Dedifferentiated amniotic fluid mesenchymal stem cell (primary cell): Measurements from ENCODE around the gene GP1BB.

ENCODE experiments used
- DNase-seq: peaks from one replicate; pipeline ENCODE4 v3.0.0-alpha.2; 2016; ENCODE audit errors: extremely low spot score

Gene GP1BB

GRCh38 chr22:19727310-19728150, 4.2 kb downstream of the GP1BB start:
- DNase-seq, result no peak

DNA sequence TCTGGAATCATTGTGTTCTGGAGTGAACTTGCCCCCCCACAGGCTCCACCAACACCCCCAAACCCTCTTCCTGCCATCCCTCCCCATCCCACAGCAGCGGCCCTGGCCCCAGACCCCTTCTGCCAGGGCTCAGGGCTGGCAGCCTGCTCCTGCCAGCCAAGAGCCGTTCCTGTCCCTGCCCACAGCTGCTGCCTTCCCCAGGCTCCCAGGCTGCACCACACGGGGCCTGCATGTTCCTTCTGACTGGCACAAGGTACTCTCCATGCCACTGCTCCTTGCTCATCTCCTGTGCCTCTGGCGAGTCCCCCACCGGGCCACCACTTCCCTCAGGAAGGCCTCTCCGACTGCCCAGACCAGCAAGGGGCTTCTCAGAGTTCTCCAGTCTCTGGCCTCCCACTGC, 4.9 kb downstream of the GP1BB start:
- no peak for DNase-seq

GRCh38 chr22:19728836-19729235, 5.5 kb downstream of the GP1BB start:
- DNase-seq, result no peak

DNA sequence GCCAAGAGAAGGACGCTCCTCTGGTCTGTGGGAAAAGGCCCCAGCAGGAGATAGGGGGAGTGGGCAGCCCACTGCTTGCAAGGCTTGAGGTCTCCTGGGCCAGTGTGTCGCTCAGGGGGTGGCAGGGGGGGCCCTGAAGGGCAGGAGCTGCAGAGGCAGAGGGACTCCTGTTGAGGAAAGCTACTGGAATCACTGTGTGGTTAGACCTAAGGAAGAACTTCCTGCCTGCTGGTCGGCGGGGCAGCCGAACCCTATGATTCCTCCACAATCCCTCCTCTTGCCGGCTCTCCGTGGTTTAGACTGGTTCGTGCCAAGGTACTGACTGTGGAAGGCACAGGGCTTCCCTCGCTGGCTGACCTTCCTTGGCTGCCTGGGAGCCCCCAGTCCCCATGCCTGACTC, 6.2 kb downstream of the GP1BB start:
- no peak for DNase-seq

DNA sequence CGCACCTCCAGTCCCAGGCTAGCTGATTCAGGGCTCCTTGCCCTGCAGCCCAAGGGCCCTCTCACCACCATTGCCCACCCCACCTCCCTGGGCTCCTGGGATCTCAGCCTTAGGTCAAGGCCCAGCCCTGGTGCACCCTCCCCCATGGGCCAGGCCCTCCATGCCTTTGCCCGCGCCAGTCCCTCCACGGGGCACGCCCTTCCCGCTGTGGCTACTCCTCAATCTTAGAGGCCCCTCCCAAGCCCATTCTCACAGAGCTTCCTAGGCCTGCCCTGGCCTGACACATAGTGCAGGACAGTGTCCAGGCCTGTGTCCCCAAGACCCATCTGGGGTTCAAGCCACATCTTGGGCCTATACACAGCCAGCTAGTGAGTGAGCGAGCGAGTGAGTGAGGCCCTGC, 6.9 kb downstream of the GP1BB start:
- DNase-seq, result no peak

DNA sequence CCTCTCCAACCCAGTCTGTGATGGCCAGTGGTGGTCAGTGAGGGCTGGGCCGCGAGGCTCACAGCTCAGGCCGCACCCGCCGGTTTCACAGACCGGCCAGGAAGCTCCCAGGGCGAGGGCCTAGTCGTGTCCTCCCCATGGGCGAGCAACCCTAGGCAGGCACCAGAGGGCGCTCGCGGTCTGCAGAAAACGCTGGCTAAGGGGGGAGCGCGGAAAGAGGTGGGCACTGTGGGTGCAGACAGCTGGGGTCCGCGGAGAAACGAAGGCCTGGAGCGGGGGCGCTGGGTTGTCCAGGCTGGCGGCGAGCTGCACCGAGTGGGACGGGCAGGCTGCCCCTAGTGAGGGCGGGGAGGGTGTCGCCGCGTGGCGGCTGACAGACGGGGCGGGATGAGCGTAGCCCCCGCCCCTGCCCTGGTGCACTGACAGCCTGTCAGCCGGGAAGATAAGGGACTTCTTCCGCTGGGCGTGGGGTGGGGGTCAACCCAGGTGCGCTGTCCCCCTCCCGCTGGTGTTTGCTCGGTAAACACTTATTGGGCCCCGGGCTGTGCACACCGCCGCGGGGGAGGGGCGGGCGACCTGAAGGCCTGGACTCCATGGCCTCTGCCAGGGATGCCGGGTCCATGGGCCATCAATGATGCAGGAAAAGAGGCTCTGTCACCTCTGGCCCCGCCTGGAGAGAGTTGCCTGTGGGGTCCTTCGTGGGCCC, 7.5 kb downstream of the GP1BB start:
- DNase-seq, result peak; percentile 51

DNA sequence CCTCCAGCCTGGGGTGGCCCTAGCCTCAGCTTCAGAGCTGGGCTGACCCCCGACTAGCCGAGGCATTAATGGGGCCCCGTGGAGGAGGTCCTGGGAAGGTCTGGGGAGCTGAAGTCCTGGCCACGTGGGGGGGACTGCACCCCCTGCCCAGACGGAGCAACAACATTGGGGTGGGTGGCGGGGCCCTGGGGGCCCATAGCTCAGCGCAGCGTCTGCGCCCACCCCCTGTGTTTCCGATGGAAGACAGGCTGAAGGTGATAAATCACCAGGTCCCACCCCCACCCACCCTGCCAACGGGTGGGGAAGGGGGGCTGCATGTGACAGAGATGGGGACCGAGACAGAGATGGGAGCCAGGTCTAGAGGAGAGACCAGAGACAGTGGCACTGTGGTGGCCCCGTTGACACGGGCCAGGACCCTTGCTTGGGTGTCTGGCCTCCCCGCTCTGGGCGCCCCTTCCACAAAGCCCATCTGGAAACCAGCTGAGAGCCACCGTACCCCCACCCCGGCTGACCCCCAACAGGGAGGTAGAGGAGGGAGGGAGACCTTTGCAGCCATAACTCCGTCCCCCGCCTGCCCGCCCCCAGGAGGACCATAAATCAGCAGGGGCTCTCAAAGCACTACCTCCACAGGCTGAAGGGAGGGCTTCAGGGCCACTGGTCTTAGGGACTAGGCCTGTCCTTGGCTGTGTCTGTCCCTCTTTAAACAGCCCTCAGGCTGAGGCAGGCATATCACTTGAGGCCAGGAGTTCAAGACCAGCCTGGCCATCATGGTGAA, 8.2 kb downstream of the GP1BB start:
- no peak for DNase-seq

- no peak for DNase-seq
Measured at GRCh38 chr22:19732403-19733113, 9.2 kb downstream of the GP1BB start.

DNA sequence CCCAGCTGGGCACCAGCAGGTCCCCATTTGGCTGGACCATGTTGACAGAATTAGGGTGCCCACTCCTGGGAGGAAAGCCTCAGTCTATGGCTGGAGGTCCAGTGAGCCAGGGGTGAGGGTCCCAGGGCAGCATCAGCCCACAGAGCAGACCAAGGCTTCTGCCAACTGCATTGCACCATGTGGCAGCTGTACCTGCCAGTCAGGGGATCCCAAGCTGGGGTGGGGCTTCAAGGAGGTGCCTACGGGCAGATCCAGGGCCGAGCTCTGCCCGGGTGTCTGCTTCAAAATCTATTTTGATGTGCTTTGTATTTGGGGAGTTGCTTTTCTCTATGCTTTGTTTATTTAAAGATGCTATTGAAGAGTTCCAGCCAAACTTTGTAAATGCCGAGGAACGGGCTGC, 10.4 kb downstream of the GP1BB start:
- DNase-seq, result no peak

GRCh38 chr22:19734163-19734562, 10.8 kb downstream of the GP1BB start:
- no peak for DNase-seq

GRCh38 chr22:19734837-19735382, 11.6 kb downstream of the GP1BB start:
- DNase-seq, result no peak

GRCh38 chr22:19735665-19736510, 12.5 kb downstream of the GP1BB start:
- DNase-seq, result no peak

DNA sequence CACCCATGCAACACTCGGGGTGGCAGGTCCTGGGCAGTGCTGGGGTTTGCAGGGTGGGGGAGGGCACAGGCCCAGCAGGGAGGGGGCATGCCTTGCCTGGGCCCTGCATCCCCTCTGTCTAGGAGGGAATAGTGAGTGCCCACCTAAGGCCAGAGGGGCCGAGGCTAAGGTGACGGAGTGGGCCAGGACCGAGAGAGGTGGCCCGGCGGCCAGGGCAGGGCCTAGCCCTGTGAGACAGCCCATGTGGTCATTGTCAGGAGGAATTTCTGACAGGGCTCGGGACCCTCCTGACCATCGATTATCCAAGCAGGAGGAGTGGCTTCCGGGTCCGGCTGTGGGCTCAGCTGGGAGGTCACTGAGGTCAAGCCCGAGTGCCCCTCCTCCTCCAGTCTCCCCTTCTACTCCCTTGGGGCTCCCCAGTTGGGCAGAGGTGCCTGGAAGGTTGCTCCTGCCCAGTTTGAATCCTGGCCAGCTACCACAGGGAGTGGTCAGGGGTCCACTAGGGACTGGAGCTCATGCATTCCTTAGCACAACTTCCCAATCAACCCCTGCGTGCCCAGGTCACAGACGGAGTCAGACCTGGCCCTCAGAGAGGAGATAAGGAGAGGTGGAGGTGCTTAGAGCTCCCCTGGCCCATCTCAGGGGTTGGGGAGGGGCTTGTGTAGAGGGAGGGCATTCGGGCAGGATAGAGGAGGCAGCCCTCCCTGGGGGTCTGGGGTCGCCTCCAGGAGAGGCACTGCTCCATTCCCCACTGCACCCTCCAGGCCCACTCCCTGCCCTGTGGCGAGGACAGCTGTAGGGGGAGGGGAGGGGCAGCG, 14.7 kb downstream of the GP1BB start:
- DNase-seq, result no peak

DNA sequence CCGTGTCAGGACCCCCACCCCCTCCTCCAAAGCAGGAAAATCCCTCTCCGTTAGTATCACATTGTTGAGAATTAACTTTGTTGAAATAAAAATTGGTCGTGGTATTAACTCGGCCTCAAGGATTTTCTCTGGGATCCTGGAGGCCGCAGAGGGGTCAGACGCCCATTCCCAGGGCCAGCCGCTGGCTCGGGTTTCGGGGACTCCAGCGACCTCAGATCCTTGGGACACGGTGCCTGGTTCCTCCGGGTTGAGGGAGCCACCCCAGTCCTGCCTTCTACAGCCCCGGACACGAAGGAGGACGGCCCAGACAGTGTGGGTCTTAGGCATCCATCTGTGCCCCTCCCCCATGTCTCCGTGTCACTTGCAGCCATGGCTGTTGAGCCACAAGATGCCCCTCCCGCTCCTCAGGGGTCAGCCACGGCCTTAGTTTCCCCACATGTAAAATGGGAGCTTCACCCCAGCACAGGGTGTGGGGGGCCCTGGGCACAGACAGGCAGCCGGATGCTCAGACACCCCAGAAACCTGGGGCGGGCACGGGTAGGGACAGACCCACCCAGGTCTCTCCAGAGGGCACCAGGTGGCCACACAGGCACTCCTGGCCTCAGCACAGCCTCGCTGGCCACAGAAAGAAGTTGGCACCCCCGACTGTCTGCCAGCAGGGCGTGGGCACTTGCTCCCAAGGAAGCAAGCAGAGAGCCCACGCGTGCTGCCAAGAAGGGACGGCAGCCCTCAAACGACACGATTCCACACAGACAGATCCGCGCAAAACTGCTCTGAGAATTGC, 15.5 kb downstream of the GP1BB start:
- DNase-seq, result no peak

DNA sequence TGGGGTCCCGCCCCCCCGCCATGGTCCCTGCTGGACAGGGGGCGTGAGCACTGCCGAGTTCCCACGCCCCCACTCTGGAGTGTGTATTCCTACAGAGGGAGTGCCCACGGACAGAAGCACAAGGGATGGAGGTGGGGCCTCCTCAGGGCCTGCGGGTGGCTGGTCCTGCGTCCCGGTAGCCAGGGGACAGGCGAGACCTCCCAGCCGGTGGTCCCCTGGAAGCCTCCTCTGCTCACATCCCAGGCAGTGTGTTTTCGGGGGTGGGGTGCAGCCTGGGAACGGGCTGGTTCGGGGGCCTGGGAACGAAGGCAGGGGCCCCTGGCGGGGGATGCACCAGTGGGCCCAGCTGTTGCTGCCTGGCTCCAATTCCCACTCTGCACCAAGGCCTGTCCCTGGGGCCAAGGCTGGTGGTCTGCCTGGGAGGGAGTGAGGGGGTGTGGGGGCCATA, 16.1 kb downstream of the GP1BB start:
- no peak for DNase-seq

DNA sequence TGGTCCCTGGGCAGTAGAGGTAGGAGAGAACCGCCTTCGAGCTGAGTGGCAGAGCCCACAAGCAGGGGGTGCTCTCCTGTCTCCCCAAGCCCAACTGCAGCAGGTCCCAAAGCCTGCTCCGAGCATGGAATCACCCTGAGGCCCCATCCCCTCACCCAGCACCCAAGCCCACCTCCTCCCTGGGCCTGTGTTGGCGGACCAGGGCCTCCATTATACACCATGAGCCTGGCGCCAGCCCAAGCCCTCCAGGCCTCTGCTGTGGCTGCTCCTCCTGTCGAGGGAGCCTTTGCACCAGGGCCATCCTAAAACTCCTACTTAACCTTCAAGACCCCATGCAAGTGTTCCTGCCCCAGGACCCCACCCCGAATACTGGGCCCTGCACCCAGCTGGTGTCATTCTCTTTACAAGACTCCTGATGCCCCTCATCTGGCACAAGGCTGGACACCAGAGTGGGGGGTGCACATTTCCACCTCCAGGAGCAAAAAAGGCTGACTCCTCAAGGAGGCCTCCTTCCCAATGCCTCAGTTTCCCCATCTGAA, 16.6 kb downstream of the GP1BB start:
- DNase-seq, result no peak

DNA sequence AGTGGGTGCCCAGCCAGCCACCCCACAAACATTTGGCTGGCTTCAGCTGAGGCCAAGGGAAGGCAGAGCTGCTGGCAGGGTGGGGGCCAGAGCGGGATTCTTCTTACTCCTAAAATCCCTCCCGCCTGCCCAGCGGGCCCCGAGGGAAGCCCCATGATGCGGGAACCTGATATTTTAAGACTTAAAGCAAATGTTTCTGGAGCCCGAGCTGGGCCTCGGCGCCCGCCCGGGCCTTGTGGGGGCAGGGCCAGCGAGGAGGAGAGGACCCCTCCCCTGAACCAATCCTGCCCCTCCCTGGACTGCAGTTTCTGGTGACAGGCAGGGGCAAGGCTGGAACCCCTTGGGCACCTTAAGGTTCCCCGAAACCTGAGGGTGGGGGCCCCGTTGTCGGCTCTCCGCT, 17.2 kb downstream of the GP1BB start:
- no peak for DNase-seq

- no peak for DNase-seq
Measured at GRCh38 chr22:19741053-19741452, 17.7 kb downstream of the GP1BB start.
